Stimulated activated CD8-positive, alpha-beta memory T cell treated with anti-CD3 and anti-CD28 coated beads, Interleukin-4, amount 100 ng/mL, for 1 hour (primary cell): ENCODE measurements around the gene MLLT3.

Experiments
- DNase-seq, 2 donors: peaks; one replicate each; pipeline ENCODE4 v3.0.0-alpha.2; 2020; ENCODE audit warnings: low read depth in 2 of 2, low spot score in 1 of 2

The MLLT3 gene

DNA sequence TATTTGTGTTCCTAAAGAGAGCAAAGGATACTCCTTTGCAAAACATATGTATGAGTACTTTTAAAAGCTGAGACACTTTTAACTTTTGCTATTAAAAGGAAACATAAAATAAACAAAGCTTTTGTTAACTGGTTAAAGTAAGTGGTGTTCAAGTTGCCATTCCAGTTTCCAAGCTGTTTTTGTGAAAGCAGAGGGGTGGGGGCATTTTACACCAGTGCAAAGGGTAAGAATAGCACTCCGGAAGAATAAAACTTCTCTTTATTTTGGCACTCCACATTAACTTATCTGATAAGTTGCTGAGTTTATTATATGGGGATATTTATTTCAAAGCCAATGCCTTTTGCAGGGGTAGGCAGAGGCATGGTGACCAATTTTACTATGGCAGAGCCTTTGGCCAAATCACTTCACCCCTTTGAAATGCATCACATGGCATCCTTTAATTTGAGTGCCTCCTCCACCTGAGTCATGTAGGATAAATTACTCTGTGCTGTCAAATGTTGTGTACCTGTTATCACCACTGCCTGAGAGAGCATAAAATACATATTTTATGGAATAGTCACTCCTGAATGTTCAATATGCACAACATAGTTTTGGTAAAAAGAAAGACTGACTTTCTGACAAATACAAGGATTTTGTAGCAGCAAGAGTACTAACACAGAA lies 62.9 kb downstream of the MLLT3 start:
- DNase-seq, result no peak

DNA sequence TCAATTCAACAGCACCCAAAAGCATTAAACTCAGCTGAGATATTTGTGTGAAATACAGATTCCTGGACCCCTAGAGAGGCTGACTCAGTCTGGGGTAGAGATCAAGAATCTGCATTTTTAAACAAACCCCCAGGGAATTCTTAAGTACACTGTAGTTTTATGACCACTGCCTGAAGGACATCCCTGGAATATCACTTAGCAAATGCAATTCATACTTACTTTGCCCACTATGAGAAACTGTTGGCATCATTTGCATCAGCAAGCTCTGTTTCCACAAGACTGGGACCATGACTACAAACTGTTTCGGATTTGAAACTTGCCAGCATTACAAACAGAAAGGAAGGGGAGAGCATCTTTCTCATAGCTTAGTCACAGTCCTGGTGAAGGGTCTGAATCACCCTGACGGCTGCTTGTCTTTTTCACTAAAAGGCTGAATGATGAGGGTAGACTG lies 63.7 kb downstream of the MLLT3 start:
- no peak for DNase-seq

DNA sequence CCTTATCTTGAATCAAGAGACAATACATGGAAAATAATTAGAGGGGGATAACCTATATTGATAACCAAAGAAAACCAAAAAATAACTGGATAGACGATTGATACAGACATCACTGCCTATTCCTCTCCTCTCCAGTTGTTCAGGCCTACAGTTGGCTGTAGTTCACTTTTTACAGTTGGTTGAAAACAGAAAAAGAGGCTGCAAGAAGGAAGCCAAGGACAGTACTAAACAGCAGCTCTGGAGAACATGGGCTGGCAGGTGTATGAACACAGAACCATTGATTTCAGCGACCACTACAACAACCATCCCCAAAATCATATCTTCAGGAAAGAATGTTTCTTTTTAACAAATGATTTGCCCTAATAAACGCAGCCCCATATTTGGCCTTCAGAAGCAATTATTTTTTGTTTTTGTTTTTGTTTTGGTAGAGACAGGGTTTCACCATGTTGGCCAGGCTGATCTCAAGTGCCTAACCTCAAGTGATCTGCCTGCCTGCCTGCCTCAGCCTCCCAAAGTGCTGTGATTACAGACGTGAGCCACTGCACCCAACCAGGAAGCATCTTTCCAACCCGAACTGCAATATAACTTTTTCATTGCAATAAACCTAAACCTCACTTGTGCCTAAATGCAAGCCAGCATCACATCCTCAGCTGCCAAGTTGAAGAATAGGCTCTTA lies 64.3 kb downstream of the MLLT3 start:
- no peak for DNase-seq

DNA sequence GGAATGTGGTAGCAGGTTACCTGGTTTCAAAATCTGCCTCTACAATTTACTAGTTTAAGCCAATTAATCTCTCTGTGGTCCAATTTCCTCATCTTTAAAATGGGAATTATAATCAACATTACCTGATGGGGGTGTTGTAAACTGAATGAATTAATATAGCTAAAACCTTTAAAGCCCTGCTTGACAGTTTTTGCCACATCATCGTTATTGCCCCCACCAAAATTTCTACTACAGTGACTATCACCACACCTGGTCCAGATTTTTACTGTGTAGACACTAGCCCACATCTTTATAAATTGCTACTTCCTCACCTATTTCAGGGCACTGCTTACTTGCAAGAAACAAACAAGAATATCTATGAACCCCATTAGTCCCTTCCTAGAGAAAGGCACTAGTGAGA lies 65.0 kb downstream of the MLLT3 start:
- no peak for DNase-seq

DNA sequence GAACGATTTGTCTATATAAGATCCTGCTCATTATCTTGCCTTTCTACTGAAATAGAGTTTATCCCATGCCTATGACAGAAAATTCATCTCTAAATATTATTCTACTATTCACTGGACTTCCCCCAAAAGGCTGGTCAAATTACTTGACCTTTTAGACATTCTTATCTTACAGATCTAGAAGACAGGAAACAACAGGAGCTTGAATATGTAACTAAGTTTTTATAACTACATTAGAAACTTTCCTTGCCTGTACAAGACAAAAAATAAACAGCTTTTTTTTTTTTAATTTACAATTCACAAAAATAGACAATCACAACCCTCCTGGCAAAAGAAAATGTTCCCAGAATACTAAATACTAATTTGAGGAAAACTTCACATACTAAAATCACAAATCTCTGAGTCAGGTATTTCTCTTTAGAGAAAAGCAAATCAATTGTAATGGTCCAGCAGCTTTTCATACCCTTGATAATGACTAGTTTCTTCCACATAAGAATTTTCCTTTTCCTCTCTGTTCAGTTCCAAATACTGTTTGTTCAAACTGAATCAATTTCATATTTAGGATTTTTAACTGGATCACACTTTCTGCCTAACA lies 68.6 kb downstream of the MLLT3 start:
- no peak for DNase-seq

DNA sequence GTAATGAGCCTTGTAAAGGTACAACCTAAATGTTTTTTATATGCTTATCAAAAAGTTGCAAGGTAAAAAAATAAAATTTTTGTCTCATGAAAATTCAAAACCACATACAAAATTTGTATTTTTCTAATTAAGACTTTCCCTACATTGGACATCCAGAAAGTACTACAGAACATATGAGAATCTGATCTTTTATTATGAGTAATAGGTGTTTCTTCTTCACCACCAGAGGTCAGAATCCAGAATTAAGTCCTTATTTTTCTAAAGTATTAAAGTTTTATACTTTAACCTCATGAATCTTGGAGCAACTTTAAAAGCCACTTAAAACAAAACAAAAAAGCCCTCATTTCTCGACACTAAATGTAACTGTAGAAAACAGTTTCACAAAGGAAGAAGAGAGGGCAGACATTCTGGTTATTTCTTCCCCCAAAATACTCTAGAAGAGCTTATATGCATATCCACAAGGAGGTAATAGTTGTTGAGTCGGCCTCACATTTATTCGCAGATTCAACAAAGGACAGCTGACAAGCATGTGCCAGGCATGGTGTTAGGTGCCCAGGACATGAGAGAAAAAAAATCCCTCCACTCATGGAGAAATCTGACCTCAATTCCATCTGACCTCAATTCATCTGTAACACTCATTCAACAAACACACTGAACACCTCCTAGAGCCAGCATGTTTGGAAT lies 69.3 kb downstream of the MLLT3 start:
- no peak for DNase-seq

DNA sequence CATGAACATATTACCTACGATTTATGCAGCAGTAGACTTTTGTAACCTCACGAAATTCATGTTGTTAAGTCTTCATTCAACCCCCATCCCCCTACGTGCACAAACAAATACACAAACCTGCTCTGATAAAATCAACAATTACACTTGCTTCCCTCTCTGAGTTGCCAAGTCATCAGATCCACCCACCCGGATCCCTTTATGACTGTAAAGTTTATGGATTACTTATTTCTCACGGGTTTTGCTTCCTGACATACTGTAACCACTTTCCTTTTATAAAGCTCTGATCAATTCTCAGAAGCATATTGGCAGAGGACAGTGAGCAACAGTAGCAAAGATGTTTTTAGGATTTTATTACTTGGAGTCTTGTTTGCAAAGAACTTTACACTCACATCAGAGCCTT lies 70.5 kb downstream of the MLLT3 start:
- DNase-seq, result no peak

DNA sequence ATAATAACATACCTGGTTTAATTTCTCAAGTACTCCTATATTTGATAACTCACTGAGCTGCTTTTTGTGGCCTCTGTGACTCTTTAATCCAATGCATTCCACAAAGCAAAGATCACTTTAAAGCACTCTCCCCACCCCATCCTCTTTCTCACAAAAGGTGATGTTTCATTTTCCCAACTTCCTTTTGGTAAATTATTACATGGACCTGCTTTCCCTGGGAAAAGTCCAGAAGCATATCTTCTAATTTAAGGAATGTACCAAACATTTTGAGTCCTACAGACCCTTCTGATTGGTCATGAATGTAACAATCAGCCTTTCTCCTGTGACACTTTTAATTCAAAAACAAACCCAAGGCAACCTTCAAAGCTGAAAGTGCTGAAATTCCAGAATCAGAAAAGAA lies 71.1 kb downstream of the MLLT3 start:
- DNase-seq, result no peak

DNA sequence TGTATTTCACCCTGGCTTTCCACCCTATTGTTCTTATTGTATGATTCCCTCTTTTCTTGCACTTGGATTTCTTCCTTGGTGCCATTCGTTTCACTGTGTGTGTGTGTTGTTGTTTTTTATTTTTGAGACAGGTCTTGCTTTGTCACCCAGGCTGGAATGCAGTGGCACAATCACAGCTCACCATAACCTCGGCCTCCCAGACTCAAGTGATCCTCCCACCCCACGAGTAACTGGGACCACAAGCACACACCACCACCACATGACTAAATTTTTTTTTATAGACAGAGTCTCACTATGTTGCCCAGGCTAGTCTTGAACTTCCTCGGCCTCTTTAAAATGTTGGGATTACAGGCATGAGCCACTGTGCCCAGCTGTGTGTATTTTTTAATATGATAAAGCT lies 72.0 kb downstream of the MLLT3 start:
- no peak for DNase-seq

DNA sequence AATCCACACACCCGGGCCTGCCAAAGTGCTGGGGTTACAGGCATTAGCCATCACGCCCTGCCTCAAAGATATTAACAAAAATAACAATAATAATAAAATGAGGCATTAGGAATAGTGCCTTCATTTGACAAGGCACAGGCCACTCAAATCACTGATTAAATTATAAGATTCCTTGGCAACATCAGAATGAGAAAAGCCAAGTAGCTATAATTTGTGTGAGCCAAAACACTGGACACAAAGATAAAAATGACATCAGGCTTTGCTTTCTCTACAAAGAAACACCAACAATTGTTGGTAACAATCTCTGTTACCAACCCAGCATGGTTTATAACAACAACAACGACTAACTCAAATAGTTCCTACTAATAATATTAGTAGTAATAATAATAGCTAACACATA lies 73.2 kb downstream of the MLLT3 start:
- DNase-seq, result no peak

DNA sequence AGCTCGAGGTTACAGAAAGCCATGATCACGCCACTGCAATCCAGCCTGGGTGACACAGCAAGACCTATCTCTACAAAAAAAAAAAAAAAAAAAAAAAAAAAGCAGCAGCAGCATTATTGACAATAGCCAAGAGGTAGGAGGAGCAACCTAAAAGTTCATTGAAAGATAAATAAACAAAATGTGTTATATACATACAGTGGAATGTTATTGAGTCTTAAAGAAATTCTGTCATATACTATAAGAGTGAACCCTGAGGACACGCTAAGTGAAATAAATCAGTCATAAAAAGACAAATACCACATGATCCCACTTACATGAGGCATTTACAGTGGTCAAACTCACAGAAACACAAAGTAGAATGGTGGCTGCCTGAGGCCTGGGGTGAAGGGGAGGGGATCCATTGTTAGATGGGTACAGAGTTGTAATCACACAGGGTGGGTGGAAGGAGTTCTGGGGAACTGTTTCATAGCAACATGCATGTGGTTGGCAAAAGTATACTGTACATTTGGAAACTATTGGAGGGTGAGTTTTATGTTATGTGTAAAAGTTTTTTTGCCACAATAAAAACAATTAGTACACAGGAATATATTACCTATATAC lies 77.2 kb downstream of the MLLT3 start:
- no peak for DNase-seq

DNA sequence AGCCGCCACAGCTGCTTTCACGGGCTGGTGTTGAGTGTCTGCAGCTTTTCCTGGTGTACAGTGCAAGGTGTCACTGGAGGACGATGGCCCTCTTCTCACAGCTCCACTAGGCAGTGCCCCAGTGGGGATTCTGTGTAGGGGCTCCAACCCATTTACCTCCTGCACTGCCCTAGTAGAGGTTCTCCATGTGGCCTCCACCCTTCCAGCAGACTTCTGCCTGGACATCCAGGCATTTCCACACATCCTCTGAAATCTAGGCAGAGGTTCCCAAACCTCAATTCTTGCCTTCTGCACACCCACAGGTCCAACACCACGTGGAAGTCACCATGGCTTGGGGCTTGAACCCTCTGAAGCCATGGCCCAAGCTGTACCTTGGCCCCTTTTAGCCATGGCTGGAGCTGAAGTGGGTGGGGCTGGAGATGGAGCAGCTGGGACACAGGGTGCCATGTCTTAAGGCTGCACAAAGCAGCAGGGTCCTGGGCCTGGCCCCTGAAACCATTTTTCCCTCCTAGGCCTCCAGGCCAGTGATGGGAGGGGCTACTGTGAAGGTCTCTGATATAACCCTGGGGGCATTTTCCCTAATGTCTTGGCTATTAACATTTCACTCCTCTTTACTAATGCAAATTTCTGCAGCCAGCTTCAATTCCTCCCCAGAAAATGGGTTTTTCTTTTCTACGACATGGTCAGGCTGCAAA lies 82.0 kb downstream of the MLLT3 start:
- DNase-seq, result no peak

DNA sequence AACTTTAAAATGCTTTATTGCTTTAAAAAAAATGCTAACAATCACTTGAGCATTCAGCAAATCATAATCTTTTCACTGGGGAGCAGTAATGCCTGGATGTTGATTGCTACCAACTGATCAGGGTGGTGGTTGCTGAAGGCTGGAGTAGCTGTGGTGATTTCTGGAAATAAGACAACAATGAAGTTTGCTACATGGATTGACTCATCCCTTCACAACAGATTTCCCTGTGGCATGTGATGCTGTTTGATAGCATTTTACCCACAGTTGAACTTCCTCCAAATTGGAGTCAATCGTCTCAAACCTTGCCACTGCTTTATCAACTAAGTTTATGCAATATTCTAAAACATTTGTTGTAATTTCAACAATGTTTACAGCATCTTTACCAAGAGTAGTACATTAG lies 83.3 kb downstream of the MLLT3 start:
- no peak for DNase-seq

DNA sequence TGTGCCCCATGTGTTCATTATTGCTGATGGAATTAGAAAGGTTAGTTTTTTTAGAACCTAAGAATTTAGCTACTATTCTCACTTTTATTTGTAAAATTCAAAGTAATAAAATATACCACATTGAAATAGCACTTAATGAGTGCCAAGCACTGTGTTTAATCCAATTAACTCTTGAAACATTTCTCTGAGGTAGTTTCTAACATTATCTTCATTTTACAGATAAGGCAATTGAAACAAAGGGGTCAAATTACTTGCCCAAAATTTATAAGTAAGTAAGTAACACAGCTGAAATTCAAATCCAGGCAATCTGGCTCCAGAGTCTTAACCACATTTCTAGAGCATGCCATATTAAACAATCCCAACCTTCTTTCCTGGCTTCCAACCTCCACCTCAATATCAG lies 84.2 kb downstream of the MLLT3 start:
- no peak for DNase-seq

DNA sequence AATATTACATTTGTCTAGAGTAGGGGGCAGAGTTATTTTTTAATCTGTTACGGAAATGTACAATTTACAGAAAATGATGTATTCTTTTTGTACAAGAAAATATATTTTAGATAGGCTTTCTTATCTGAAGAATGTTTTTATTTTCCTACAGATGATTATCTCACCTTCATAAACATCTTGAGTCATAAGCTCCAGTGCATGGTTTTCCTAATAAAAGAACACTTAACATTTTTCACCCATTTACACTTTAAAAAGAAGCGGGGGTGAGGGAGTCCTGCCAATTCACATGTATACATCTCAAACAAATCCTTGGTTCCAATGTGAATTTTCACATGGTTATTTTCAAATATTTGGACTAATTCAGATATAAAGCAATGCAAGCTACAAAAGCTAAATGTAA lies 85.0 kb downstream of the MLLT3 start:
- no peak for DNase-seq

DNA sequence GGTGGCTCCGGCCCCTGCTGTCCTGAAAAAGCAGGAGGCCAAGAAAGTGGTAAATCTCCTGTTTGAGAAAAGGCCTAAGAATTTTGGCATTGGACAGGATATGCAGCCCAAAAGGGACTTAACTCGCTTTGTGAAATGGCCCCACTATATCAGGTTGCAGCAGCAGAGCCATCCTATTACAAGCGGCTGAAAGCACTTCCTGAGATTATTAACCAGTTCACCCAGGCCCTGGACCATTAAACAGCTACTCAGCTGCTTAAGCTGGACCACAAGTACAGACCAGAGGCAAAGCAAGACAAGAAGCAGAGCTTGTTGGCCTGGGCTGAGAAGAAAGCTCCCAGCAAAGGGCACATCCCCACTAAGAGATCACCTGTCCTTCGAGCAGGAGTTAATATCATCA lies 89.7 kb downstream of the MLLT3 start:
- DNase-seq, result no peak

DNA sequence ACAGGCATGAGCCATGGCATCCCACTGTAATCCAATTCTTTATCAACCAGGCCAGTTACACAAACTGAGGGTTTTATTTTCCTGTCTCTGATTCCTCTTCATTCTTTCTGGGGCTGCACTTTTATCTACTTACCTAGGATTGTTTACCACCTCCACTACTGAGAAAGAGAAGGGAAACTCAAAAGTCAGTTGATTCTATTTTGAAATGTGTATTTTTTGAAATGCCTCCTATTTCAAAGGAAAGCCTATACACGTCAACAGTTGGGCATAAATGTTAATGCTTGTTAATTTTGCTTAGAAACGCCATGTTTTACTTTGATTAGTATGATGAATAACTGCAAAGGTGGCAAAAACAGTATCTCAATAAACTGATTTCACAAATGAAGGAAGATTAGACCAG lies 92.5 kb downstream of the MLLT3 start:
- DNase-seq, result no peak

DNA sequence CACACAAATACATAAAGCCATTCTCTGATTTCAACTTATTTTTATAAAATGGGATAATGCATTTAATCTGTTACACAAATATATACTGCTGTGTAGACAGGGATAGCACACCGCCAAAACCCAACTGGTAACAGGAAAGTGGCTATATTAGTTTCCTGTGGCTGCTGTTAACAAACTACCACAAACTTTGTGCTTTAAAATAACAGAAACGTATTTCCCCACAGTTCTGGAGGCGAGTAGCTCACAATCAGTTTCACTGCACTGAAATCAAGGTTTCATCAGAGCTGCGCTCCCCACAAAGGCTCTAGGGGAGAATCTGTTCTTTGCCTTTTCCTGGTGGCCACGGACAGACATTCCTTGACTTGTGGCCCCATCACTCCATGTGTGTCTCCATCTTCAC lies 94.0 kb downstream of the MLLT3 start:
- DNase-seq, result no peak

DNA sequence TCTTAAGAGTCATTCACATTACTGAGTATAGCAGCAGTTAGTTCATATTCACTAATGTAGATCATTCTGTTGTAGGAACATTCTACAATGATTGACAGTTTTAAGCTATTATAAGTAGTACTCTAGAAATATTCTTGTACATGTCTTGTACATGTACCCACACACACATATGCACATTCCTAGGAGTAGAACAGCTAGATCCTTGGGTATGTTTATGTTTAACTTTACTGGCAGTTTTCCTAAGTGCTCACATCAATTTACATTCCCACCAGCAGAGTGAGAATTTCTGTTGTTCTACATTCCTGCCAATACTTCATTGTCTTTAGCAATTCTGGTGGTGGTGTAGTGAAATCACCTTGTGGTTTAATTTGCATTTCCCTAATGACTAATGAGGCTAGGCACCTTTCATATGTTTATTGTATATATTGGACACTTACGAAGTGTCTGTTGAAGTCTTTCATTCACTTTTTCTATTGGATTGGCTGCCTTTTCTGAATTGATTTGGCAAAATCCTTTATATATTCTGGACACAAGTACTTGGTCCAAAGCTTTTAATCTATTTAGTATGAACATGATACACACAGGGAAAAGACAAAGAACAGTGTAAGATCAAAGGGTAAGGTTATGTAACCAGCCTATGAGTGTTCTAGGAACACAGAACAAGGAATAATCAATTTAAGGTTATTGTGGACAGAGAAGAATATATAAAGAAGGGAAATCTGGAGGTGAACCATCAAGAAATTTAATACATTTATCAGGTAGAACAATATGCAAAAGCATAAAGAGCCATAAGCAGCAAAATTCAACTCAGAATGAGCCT lies 95.6 kb downstream of the MLLT3 start:
- no peak for DNase-seq

DNA sequence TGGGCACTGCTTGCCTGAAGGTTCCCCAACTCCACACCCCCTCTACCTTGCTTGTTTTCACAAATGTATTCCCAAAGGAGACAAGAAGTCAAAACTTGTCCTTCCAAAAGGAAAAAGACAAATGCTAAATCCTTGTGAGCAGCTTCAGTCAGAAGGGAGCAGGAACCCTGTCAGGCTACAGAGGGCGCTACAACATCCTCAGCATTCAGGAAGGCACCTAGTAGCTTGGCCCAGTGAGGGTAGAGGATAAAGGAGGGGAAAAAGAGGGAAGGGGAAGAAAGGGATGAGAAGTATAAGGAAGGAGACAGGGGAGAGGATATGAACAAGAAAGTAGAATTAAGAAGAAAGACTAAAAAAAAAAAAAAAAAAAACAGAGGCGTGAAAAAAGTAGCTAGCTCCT lies 97.5 kb downstream of the MLLT3 start:
- DNase-seq, result no peak
